CD4-positive, alpha-beta T cell treated with Interleukin-15 for 4 hours (primary cell): ENCODE results near the gene FBXO27.
"Not testable (repeated sequence)": the region's sequence is repeated elsewhere in the genome, so short reads cannot be mapped to it uniquely, and the experiment has no call there.

Source experiments
- DNase-seq: peaks from one replicate; pipeline ENCODE4 v3.0.0-alpha.2; 2020; ENCODE audit warnings: low spot score

FBXO27 gene

GRCh38 chr19:39038098-39038497, 5.7 kb upstream of the FBXO27 start:
- DNase-seq: no peak

DNA sequence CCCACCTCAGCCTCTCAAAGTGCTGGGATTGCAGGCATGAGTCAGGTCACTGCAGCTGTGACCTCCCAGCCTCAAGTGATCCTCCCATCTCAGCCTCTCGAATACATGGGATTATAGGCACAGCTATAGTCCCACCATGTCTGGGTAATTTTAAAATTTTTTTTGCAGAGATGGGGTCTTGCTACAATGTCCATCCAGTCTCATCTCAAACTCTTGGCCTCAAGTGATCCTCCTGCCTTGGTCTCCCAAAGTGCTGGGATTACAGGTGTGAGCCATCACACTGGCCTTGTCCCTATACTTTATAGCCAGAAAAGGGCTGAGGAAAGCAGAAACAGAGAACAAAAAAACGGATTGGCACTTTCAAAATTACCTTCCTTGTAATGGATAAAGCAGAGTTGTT, 4.8 kb upstream of the FBXO27 start:
- DNase-seq: no peak

DNA sequence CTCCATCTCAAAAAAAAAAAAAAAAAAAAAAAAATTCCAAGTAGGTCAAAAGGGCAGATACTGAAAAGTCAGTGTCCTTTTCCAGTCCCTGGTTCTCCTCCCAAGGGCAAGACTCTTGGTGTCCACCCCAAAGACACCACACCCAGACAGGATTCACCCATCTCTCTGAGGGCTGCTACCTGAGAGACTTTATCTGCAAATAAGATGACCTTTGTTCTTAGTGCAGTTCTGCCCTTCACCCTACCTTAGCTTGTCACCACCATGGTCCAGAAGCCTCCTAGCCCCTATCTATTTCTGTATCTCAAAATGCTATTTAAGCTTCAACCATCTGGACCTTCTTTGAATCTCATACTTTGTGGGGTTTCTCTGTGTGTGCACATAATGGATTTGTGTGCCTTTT, 4.2 kb upstream of the FBXO27 start:
- no peak for DNase-seq

DNA sequence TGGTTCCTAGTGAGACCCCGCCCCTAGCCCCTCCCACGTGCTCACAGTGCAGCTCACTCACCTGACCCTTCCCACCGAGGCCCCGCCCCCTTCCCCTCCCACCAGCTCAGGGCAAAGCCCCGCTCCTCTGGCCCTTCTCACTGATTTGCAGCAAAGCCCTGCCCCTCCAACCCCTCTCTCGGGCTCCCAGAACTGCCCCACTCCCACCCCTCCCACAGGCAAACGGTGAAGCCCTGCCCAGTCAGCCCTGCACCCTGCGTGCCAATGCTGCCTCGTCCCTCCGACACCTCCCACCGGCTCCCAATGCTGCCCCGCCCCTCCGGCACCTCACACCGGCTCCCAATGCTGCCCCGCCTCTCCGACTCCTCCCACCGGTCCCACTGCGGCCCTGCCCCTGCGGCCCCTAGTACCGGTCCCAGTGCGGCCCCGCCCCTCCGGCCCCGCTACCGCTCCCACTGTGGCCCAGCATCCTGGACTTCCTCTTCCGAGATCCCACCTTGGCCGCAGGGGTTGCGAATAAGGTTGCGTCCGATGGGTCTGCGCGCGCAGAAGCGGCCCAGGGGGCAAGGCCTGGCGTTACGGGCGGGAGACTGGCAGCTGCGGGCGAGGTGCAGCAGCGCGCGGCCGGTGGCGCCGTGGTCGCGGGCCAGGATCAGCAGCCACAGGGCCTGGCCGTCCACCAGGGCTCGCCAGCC, 834 bp downstream of the FBXO27 start:
- peak; percentile 72 for DNase-seq

- no peak for DNase-seq
Observed at GRCh38 chr19:39030854-39031367, 1.4 kb downstream of the FBXO27 start.

GRCh38 chr19:39024875-39025641, 7.3 kb downstream of the FBXO27 start:
- DNase-seq: no peak

DNA sequence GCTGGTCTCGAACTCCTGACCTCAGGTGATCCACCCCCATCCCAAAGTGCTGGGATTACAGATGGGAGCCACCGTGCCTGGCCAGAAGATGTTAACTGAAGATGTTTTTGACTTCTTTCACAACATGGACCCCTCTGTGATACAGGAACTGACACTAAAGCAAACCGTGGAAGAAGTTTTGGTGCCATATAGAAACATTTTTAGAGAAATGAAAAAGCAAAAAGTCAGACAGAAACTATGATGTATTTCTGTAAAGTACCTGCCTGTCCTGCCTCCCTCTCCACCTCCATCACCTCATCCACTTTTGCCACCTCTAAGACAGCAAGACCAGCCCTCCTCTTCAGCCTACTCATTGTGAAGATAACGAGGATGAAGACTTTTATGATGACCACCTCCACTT, 11.3 kb downstream of the FBXO27 start:
- DNase-seq: no peak

GRCh38 chr19:39017646-39018045, 14.7 kb downstream of the FBXO27 start:
- no peak for DNase-seq

DNA sequence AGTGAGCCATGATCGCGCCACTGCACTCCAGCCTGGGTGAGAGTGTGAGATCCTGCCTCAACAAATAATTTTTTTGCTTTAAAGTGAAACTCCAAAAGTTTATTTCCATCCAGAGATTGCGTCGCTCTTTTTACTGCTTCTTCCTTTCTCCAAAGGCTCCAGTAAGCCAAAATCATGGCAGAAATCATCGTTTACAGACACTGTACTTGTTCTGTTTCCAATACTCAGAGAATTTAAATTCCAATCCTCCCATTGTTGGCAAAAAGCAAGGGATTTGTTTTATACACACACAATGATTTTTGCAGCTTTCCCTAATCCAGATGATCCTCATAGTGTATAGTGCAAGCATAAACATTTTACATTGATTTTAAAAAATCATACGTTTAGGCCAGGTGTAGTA, 15.3 kb downstream of the FBXO27 start:
- DNase-seq: no peak

GRCh38 chr19:39014037-39014436, 18.3 kb downstream of the FBXO27 start:
- DNase-seq: no peak

- no peak for DNase-seq
Observed at GRCh38 chr19:39009001-39009400, 23.3 kb downstream of the FBXO27 start.

GRCh38 chr19:39008137-39008536, 24.2 kb downstream of the FBXO27 start:
- no peak for DNase-seq

GRCh38 chr19:39007096-39007495, 25.3 kb downstream of the FBXO27 start:
- DNase-seq: no peak

DNA sequence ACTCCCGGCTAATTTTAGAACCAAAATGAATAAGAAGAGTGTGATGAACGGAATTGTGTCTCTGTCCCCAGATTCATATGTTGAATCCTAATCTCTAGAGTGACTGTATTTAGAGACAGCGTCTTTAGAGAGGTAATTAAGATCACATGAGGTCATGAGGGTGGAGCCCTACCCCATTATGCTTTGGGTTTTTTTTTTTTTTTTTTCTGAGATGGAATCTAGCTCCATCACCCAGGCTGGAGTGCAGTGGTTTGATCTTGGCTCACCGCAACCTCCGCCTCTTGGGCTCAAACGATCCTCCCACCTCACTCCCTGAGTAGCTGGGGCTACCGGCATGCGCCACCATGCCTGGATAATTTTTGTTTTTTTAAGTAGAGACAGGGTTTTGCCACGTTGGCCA, 27.9 kb downstream of the FBXO27 start:
- DNase-seq: no peak

GRCh38 chr19:39003796-39004195, 28.6 kb downstream of the FBXO27 start:
- no peak for DNase-seq

GRCh38 chr19:39003188-39003587, 29.2 kb downstream of the FBXO27 start:
- DNase-seq: no peak

GRCh38 chr19:39001041-39001440, 31.3 kb downstream of the FBXO27 start:
- no peak for DNase-seq

- DNase-seq: not testable (repeated sequence)
Observed at GRCh38 chr19:38997576-38997975, 34.8 kb downstream of the FBXO27 start.

DNA sequence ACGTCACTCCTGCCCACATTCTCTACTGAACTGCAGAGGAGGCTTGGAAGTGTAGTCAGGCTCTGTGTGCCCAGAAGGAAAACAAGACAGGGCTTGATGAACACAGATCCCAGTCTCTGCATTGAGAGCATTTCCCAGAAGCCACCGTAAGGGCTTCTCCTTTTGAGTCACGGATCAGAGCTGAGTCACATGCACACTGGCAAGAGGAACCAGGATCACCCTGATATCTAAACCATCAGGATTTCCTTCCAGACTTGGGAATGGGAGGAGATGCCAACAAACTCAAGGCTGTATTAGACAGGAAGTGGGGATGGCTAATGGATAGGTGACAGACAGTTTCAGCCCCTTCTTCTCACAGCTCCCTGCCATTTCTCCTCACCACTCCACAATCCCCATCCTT, 39.1 kb downstream of the FBXO27 start:
- DNase-seq: no peak

DNA sequence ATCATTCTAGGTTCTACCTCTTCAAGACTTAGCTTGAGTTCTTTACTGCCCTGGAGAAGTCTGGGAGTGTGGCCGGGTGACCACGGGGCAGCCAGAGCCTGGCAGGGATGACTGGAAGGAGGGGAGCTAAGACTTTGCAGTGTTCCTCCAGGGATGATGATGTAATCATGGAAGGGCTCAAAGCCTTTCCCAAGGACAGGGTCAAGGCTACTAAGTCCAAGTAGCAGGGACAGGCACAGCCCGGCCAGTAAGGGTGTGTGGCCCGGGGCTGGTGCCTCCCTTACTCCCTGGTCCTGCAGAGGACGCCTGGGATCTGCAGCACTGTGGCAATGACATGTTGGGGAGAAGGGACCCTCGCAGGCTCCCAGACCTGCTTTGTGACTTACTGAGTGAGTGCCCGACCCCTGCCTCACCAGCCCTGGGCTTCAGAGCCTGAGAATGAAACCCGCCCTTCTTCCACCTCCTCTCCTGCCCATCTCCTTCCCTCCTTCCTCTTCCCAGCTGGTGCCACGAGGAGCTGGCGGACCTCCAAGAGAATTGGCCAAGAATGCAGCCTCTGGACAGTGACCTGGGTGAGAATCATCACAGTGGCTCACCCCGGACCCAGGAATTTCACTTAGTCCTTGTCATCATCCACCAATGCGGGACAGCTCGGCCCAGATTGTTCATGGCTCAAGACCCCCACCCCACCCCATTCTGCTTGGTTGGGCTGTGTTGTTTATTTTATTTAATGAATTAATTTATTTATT, 41.2 kb downstream of the FBXO27 start:
- no peak for DNase-seq

DNA sequence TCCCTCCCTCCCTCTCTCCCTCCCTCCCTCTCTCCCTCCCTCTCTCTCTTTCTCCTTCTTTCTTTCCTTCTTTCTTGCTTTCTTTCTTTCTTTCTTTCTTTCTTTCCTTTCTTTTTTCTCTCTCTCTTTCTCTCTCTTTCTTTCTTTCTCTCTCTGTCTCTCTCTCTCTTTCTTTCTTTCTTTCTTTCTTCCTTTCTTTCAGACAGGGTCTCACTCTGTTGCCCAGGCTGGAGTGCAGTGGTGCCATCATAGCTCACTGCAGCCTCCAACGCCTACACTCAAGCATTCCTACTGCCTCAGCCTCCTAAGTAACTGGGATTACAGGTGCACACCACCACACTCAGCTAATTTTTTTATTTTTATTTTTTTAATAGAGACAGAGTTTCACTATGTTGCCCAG, 42.7 kb downstream of the FBXO27 start:
- DNase-seq: not testable (repeated sequence)

GRCh38 chr19:38989066-38989605, 43.2 kb downstream of the FBXO27 start:
- no peak for DNase-seq
